DMS79 treated with DMSO at 0.1 percent for 48 hours (cell line): Measurements from ENCODE around the gene TNFSF13.

Experiments used
- DNase-seq: peaks from one replicate; lab custom pipeline; 2025; lab: John Stamatoyannopoulos, UW

TNFSF13 gene

DNA sequence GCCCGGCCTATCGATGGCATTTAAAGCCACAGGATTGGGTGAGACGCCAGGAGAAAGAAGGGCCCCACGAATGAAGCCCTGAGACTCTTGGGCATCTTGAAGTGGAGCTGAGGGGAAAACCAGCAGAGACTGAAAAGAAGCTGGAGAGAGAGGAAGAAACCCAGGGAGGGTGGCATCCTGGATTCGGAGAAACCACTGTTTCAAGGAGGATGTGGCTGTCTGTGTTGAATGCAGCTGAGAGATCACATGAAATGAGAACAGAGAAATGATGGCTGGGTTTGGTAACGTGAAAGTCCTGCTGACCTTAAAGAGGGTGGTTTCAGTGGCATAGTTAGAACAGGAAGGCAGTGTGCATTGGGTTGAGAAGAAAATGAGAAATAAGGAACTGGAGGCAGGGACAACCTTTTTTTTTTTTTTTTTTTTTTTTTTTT, 5.9 kb upstream of the TNFSF13 start:
- DNase-seq: no peak

DNA sequence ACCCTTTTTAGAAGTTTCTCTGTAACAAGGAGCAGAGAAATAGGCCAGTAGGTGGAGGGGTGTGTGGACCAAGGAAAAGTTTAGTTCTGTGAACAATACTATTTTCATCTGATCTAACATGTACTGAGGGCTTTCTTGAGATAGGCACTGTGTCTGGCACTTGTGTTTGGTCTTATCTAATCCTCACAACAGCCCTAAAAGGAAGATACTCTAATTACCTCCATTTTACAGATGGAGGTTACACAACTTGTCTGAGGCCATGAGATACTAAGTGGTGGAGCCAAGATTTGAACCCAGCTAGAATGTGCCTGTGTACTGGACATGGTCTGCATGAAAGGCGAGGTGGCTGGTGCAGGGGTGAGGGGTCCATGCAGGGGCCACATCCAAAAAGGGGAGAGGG, 5.2 kb upstream of the TNFSF13 start:
- DNase-seq: no peak

DNA sequence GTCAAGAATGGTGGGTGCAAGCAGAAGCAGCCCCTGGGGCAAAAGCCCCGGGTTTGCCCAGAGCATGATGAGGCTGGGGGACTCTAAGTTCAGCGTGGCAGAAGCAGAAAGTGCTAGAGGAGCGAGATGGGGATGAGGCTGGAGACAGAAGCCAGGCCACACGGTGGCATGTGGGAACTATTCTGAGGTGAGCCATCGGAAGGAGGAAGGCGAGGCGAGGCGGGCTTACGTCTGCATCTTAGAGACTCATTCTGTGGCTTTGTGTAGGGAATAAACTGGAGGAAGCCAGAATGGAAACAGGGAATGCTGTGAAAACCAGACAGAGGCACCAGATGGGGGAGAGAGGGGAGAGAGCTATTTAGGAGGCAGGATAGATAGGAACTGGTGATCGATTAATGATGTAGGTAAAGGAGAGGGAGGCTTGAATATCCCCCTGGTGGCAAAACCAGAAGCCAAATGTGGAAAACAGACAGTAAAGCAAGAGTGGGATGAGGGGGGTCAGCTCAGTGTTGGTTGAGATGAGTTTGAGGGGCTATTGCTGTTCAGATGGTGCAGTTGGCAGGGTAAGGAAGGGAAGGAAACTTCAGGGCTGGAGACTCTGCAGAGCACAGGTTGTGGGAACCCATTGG, 3.1 kb upstream of the TNFSF13 start:
- DNase-seq: no peak

DNA sequence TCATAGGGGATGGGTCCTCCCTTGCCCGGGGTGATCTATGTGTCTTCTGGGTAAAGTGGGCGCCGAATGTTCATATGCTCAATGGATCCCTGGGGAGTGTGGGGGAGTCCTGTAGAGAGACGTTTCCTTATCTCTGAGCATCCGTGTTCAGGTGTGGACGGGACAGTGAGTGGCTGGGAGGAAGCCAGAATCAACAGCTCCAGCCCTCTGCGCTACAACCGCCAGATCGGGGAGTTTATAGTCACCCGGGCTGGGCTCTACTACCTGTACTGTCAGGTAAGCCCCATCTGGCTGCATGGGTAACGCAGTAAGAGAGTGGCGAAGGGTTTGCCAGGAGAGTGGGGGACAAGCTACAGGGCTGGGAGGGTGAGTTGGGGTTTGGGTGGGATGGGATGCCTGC, 1.9 kb upstream of the TNFSF13 start:
- no peak for DNase-seq

- no peak for DNase-seq
These were observed 1.3 kb upstream of the TNFSF13 start for GRCh38 chr17:7557147-7557764.

GRCh38 chr17:7557775-7558543, 591 bp upstream of the TNFSF13 start:
- peak; percentile 64 for DNase-seq

DNA sequence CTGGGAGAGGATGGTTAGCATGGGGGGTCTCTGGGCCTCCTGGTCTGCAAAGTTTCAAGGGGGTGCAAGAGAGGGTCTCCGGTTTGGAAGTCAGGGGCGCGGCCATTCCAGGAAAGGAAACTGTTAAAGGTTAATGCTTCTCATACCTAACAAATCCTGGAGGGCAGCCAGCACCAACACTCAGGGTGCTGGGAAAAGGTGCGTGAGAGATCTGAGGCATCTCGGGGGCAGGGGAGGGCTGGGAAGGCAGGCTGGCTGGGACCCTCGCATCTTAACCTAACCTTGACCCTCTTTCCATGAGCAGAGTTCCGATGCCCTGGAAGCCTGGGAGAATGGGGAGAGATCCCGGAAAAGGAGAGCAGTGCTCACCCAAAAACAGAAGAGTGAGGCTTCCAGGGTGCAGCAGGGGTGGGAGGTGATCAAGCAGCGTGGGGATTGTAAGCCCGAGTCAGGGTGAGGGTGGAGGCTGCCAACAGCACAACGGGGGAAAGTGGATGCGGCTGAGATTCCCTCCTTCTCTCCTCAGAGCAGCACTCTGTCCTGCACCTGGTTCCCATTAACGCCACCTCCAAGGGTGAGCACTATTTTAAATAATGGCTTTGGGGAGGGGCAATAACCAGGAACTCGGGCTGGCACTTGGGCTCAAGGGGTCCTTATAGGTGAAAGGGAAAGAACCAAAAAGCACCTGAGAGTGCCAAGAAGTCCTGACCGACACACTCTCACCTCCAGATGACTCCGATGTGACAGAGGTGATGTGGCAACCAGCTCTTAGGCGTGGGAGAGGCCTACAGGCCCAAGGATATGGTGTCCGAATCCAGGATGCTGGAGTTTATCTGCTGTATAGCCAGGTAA, 996 bp downstream of the TNFSF13 start:
- peak; percentile 68 for DNase-seq

DNA sequence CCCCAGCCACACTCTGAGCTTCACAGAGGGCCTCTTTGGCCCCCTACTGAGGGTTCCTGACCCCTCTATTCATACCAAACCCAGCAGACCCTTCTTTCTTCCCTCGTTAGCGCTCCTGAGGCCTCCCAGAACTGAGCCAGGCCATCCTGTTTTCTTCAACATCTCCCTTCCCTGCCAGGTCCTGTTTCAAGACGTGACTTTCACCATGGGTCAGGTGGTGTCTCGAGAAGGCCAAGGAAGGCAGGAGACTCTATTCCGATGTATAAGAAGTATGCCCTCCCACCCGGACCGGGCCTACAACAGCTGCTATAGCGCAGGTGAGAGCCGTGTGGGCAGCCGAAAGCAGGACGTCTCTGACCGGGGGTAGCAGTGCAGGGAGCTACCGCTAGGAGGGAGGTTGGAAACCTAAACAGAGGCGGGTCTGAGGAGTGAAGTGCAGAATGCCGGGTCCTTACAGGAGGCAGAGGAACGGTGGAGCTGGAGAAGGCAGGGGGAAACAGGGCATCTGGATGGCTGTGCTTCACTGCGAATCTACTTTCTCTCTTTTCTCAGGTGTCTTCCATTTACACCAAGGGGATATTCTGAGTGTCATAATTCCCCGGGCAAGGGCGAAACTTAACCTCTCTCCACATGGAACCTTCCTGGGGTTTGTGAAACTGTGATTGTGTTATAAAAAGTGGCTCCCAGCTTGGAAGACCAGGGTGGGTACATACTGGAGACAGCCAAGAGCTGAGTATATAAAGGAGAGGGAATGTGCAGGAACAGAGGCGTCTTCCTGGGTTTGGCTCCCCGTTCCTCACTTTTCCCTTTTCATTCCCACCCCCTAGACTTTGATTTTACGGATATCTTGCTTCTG, 1.9 kb downstream of the TNFSF13 start:
- DNase-seq: peak; percentile 41

DNA sequence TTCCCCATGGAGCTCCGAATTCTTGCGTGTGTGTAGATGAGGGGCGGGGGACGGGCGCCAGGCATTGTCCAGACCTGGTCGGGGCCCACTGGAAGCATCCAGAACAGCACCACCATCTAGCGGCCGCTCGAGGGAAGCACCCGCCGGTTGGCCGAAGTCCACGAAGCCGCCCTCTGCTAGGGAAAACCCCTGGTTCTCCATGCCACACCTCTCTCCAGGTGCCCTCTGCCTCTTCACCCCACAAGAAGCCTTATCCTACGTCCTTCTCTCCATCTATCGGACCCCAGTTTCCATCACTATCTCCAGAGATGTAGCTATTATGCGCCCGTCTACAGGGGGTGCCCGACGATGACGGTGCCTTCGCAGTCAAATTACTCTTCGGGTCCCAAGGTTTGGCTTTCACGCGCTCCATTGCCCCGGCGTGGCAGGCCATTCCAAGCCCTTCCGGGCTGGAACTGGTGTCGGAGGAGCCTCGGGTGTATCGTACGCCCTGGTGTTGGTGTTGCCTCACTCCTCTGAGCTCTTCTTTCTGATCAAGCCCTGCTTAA, 2.6 kb downstream of the TNFSF13 start:
- peak; percentile 87 for DNase-seq

GRCh38 chr17:7561589-7562207, 3.1 kb downstream of the TNFSF13 start, which contains the start of gene SENP3:
Gene SENP3 (plus strand): TSS chr17:7561919. CDS start chr17:7563077, 1,158 bp downstream.
- peak; percentile 70 for DNase-seq

DNA sequence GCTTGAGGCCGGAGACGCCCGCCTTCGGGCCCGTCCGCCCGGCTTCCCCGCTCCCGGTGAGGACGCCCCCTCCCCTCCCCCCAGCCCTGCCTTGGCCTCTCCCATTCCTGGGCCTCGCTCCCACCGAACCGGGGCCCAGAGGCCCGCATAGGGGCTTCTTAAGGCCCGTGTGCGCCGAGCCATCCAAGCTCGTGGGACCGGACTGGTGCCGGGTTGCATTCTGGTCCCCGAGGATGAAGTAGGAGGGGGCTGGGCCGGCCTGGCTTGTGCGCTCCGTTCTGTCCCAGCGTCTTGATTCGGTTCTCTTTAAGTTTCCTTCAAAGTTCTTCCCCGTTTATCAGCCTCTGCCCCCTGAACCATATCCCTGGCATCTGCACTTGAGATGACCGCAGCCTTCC, 3.7 kb downstream of the TNFSF13 start:
- no peak for DNase-seq

DNA sequence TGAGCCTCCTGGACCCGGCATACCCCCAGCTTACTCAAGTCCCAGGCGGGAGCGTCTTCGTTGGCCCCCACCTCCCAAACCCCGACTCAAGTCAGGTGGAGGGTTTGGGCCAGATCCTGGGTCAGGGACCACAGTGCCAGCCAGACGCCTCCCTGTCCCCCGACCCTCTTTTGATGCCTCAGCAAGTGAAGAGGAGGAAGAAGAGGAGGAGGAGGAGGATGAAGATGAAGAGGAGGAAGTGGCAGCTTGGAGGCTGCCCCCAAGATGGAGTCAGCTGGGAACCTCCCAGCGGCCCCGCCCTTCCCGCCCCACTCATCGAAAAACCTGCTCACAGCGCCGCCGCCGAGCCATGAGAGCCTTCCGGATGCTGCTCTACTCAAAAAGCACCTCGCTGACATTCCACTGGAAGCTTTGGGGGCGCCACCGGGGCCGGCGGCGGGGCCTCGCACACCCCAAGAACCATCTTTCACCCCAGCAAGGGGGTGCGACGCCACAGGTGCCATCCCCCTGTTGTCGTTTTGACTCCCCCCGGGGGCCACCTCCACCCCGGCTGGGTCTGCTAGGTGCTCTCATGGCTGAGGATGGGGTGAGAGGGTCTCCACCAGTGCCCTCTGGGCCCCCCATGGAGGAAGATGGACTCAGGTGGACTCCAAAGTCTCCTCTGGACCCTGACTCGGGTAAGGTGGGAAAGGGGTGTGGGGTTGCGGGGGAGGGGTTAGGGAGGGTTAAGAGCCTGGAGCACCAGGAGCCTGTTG, 4.7 kb downstream of the TNFSF13 start:
- DNase-seq: no peak

DNA sequence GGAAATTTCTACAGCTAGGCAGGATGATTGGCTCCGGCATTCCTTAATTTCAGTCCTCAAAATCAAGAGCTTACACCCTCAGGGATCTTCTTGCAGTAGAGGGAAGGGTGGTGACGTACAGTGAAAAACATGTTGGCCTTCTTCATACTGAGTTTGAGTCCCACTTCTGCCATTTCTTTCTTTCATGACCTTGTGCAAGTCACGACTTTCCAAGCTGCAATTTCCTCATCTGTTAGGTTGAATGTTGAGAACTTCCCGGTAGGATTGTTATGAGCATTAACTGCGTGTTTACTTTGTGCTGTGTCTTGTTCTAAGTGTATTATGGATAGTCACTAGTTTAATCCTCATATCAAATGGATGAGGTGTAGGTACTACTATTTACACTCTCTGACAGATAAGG, 11.0 kb downstream of the TNFSF13 start:
- no peak for DNase-seq

GRCh38 chr17:7570351-7570750, 11.8 kb downstream of the TNFSF13 start:
- no peak for DNase-seq

DNA sequence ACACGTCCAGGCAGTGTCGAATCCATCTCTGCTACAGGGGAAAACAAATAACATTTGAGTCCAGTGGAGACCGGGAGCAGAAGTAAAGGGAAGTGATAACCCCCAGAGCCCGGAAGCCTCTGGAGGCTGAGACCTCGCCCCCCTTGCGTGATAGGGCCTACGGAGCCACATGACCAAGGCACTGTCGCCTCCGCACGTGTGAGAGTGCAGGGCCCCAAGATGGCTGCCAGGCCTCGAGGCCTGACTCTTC, 13.7 kb downstream of the TNFSF13 start:
- no peak for DNase-seq

DNA sequence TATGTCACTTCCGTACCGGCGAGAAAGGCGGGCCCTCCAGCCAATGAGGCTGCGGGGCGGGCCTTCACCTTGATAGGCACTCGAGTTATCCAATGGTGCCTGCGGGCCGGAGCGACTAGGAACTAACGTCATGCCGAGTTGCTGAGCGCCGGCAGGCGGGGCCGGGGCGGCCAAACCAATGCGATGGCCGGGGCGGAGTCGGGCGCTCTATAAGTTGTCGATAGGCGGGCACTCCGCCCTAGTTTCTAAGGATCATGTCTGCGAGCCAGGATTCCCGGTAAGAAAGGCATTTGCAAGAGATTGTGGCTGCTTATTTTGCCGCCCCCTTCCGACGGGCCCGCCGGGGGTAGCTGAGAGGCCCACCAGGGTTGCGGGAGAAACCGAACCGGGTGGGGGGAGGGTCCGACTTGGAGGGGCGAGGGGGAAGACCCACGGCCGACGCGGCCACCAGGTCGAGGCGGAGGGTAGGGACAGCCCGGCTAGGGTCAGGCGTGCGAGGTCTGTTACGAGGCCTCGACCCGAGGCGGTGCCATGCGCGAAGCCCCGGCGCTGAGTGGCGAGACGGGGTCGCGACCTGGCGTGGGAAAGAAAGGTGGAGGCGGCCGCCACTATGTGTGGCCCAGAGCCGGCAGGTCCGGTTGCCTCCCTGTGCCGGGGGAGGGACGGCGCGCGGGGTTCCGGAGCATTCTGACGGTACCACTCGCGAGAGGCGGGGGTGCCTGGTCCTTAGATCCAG, 14.2 kb downstream of the TNFSF13 start:
- peak; percentile 98 for DNase-seq

- peak; percentile 64 for DNase-seq
These were observed 15.0 kb downstream of the TNFSF13 start for GRCh38 chr17:7573324-7574080.

GRCh38 chr17:7574176-7574953, 15.8 kb downstream of the TNFSF13 start:
- DNase-seq: no peak
